ENCODE measurements around the gene TBC1D10A. TPM values are rescaled to one million over a fixed set of nuclear protein-coding genes. Genes with fewer than 3 reads are reported as not detected.

TBC1D10A gene
- total RNA-seq, 6 experiments from 2014 or later, result 15.6 to 20.6 (median 16.7) TPM

- Mint-ChIP-seq H3K4me3 (no peak overlapping the region), H3K27me3 (ENCODE audit: insufficient read depth) (no peaks in the 10 kb centered on the region; the same call in 1 of the 2 replicates)
- no peak for TF ChIP-seq CTCF (IDR thresholded peaks at IDR 0.05)
Measured at GRCh38 chr22:30332551-30332950, 5.8 kb upstream of the TBC1D10A start.

GRCh38 chr22:30328466-30329049 is 1.8 kb upstream of the TBC1D10A start:
- H3K9me3 Mint-ChIP-seq, result no peaks in the 10 kb centered on the region
- H3K36me3 Mint-ChIP-seq (ENCODE audit: low read depth), result peaks cover 5% of the 10 kb centered on the region; the same call in 1 of the 2 replicates
- peaks cover 52% of the 10 kb centered on the region for H3K4me1 Mint-ChIP-seq (ENCODE audit: low read depth)
- H3K27me3 Mint-ChIP-seq (ENCODE audit: insufficient read depth), result no peaks in the 10 kb centered on the region; the same call in 1 of the 2 replicates
- no peak for TF ChIP-seq CTCF (IDR thresholded peaks at IDR 0.05)
- H3K4me3 Mint-ChIP-seq, result no peak overlapping the region
- no peak for DNase-seq
- peak overlapping the region; percentile 37 for H3K27ac Mint-ChIP-seq

More at GRCh38 chr22:30332551-30332950, 5.8 kb upstream of the TBC1D10A start:
- DNase-seq, result no peak
- Mint-ChIP-seq H3K27ac (no peak overlapping the region), H3K4me1 (ENCODE audit: low read depth) (peaks cover 26% of the 10 kb centered on the region), H3K36me3 (ENCODE audit: low read depth) (peaks cover 32% of the 10 kb centered on the region), H3K9me3 (no peaks in the 10 kb centered on the region)

GRCh38 chr22:30327864-30328345 is 1.2 kb upstream of the TBC1D10A start:
- H3K27ac Mint-ChIP-seq, result peak overlapping the region; percentile 72
- no peak for DNase-seq
- H3K36me3 Mint-ChIP-seq (ENCODE audit: low read depth), result peaks cover 10% of the 10 kb centered on the region
- H3K27me3 Mint-ChIP-seq (ENCODE audit: insufficient read depth), result no peaks in the 10 kb centered on the region; the same call in 1 of the 2 replicates
- peaks cover 52% of the 10 kb centered on the region for H3K4me1 Mint-ChIP-seq (ENCODE audit: low read depth)
- no peaks in the 10 kb centered on the region for H3K9me3 Mint-ChIP-seq
- peak overlapping the region; percentile 65; the same call in 1 of the 2 replicates for H3K4me3 Mint-ChIP-seq
- no peak for TF ChIP-seq CTCF (IDR thresholded peaks at IDR 0.05)

GRCh38 chr22:30326255-30326705 is 461 bp downstream of the TBC1D10A start:
- Mint-ChIP-seq H3K27ac (peak overlapping the region; percentile 86), H3K9me3 (no peaks in the 10 kb centered on the region), H3K36me3 (ENCODE audit: low read depth) (peaks cover 10% of the 10 kb centered on the region), H3K4me3 (peak overlapping the region; percentile 87), H3K4me1 (ENCODE audit: low read depth) (peaks cover 51% of the 10 kb centered on the region), H3K27me3 (ENCODE audit: insufficient read depth) (no peaks in the 10 kb centered on the region; the same call in 1 of the 2 replicates)
- no peak for TF ChIP-seq CTCF (IDR thresholded peaks at IDR 0.05)
- DNase-seq, result no peak

- no peaks in the 10 kb centered on the region for H3K9me3 Mint-ChIP-seq
- H3K36me3 Mint-ChIP-seq (ENCODE audit: low read depth), result peaks cover 10% of the 10 kb centered on the region
- peak overlapping the region; percentile 86 for H3K27ac Mint-ChIP-seq
- no peaks in the 10 kb centered on the region; the same call in 1 of the 2 replicates for H3K27me3 Mint-ChIP-seq (ENCODE audit: insufficient read depth)
- TF ChIP-seq CTCF (IDR thresholded peaks at IDR 0.05), result no peak
- H3K4me3 Mint-ChIP-seq, result peak overlapping the region; percentile 87
- DNase-seq, result no peak
- peaks cover 47% of the 10 kb centered on the region for H3K4me1 Mint-ChIP-seq (ENCODE audit: low read depth)
Measured at GRCh38 chr22:30325724-30326254, 952 bp downstream of the TBC1D10A start.
